Heart right ventricle (tissue), 16 donors: ENCODE data around the gene GDF11. TPM values are rescaled to one million over a fixed set of nuclear protein-coding genes. Genes with fewer than 3 reads are reported as not detected.

ENCODE experiments used
- ATAC-seq, 8 donors: fragments of 200-7000 bp; cut with Tn5 transposase; one replicate each; pipeline ENCODE4 v1.9.1; 2020; ENCODE audit warnings: mild to moderate bottlenecking in 8 of 8, moderate library complexity in 8 of 8, moderate number of reproducible peaks in 1 of 8
- DNase-seq, 2 donors: peaks; one replicate each; pipeline ENCODE4 v3.0.0-alpha.2; 2020
- H3K27ac ChIP-seq, 10 donors: fragments of 200-600 bp; sonication (generic) in 2 of 10; one replicate each; pipeline versions ENCODE4 v1.5.0 to v1.8.0; 2020 to 2022; ENCODE audit warnings: mild to moderate bottlenecking in 3 of 10
- H3K27me3 ChIP-seq, 7 donors: fragments of 200-600 bp; one replicate each; pipeline ENCODE4 v1.8.0; 2021 to 2022; ENCODE audit warnings: mild to moderate bottlenecking in 2 of 7
- H3K36me3 ChIP-seq, 9 donors: fragments of 200-600 bp; sonication (generic) in 1 of 9; one replicate each; pipeline versions ENCODE4 v1.5.0 to v1.8.0; 2020 to 2022; ENCODE audit warnings: mild to moderate bottlenecking in 2 of 9
- H3K4me1 ChIP-seq, 9 donors: fragments of 200-600 bp; sonication (generic) in 1 of 9; one replicate each; pipeline versions ENCODE4 v1.5.0 to v1.8.0; 2020 to 2022; ENCODE audit warnings: mild to moderate bottlenecking in 4 of 9
- H3K4me3 ChIP-seq, 10 donors: fragments of 200-600 bp; sonication (generic) in 2 of 10; one replicate each; pipeline versions ENCODE4 v1.5.0 to v1.8.0; 2020 to 2022; ENCODE audit warnings: mild to moderate bottlenecking in 7 of 10, moderate library complexity in 2 of 10
- H3K9me3 ChIP-seq, 11 donors: fragments of 200-600 bp in 10 of 11; sonication (generic) in 2 of 11; one replicate each; pipeline versions ENCODE4 v1.5.0 to v1.8.0; 2013 to 2022; ENCODE audit warnings: mild to moderate bottlenecking in 2 of 11, control low read depth in 1 of 11, moderate library complexity in 1 of 11
- WGBS, 2 donors: extraction: QIAGEN DNeasy Blood & Tissue Kit; methylation state at CpG; one replicate each; pipeline ENCODE4 v1.1.7; 2013; ENCODE audit warnings: inconsistent platforms in 1 of 2; 5-methylcytosine and 5-hydroxymethylcytosine counted together
- intact Hi-C, 10 donors: fragments of 100-400 bp; cut with DNase I; formaldehyde crosslinking; loops; one replicate each; pipeline versions ENCODE4 v1.11.1 to v1.14.2; 2022
- polyA plus RNA-seq, 2 donors: library from polyadenylated mRNA; stranded (reverse); fragments of 200-250 nt; gene quantifications; one replicate each; pipeline ENCODE4 v1.2.3, GENCODE V29; 2013
- total RNA-seq, 10 donors: library from RNA; stranded (reverse); fragmentation: NEBNext Ultra II Directional in 3 of 10; extraction: Animal tissue kit (Norgen Biotek cat#: 25700) in 3 of 10; gene quantifications; one replicate each; pipeline versions ENCODE4 v1.2.1 to v1.2.4, GENCODE V29; 2021 to 2023
- TF ChIP-seq, protein P1 (sequence below), 9 donors: fragments of 200-600 bp; sonication (generic) in 2 of 9; IDR thresholded peaks; one replicate each; pipeline versions ENCODE4 v1.5.0 to v1.8.0; 2021 to 2022; ENCODE audit warnings: antibody characterized with exemption in 9 of 9, mild to moderate bottlenecking in 5 of 9, moderate library complexity in 1 of 9
- donor health status: Arrhythmogenic right ventricular cardiomyopathy.
- donor health status: ischemic (EF 13 %, LVEDD 7.1; RV severe dilation, severe dysfunction).
- donor health status: healthy with polysubstance abuse.
- donor health status: DM: no; HTN: yes; CAD: no.
- donor health status: DM: no; HTN: no; CAD: no.
- donor health status: ischemic (EF 25% LVEDD 6.9; RV normal size, moderate dysfunction).
- donor health status: ischemic (EF 25% LVEDD 5.7; RV mildly dilated, moderate dysfunction).
- donor health status: healthy.
- donor health status: DM: yes; HTN: yes; CAD: no.
- donor health status: Ischemic cardiomyopathy.
- donor health status: ischemic (EF 35%, LVEDD 5.7; RV mildly dilated, moderate dysfunction).
- donor health status: nonischemic (EF 11% LVEDD 7.7; RV severe dilation, severe dysfunction).
- donor health status: DM: yes; HTN: yes; CAD: no.
- donor health status: PGD.
- donor health status: ischemic (EF 29% LVEDD 5.4; RV normal size, mild dysfunction).
- donor health status: nonischemic (EF 23%, LVEDD 6.1; RV moderate dilation, normal function).

GDF11 gene
- total and polyA plus RNA-seq, 12 donors, result 3.2 to 17.6 (median 11.7) TPM

DNA sequence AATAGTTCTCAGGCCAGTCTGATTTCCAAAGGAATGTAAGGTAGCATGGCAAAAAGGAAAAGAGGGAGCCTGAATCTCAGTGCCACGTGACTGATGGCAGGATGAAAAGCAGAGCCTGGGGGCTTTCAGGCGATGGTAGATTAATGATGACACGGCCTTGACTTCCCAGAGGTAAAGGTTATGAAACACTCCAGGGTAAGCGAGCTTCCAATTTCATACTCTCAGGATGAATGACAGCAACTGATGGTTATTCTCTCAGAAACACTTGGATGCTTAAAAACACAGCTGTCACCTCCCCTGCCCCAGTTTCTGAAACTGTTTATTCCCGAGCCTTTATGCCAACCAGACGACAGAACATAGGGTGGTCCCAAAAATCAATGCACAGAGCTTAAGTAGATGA lies 28.8 kb downstream of the GDF11 start:
- DNase-seq, result no peak
- H3K4me3 ChIP-seq, result no peak overlapping the region
- no peaks in the 10 kb centered on the region for H3K4me1 ChIP-seq
- TF ChIP-seq, protein P1, sequence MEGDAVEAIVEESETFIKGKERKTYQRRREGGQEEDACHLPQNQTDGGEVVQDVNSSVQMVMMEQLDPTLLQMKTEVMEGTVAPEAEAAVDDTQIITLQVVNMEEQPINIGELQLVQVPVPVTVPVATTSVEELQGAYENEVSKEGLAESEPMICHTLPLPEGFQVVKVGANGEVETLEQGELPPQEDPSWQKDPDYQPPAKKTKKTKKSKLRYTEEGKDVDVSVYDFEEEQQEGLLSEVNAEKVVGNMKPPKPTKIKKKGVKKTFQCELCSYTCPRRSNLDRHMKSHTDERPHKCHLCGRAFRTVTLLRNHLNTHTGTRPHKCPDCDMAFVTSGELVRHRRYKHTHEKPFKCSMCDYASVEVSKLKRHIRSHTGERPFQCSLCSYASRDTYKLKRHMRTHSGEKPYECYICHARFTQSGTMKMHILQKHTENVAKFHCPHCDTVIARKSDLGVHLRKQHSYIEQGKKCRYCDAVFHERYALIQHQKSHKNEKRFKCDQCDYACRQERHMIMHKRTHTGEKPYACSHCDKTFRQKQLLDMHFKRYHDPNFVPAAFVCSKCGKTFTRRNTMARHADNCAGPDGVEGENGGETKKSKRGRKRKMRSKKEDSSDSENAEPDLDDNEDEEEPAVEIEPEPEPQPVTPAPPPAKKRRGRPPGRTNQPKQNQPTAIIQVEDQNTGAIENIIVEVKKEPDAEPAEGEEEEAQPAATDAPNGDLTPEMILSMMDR (IDR thresholded peaks at IDR 0.05), result no peak
- no peak for ATAC-seq
- H3K27me3 ChIP-seq, result no peaks in the 10 kb centered on the region
- no peak overlapping the region for H3K27ac ChIP-seq
- no peaks in the 10 kb centered on the region for H3K9me3 ChIP-seq
- H3K36me3 ChIP-seq, result peaks cover 0 to 97% (median 11%) of the 10 kb centered on the region in 9 donors
- WGBS, 2 donors, result 60 to 71% methylated on average over 6 of the region's 6 CpGs
- intact Hi-C loops, result no loop called here

- TF ChIP-seq, protein P1 (IDR thresholded peaks at IDR 0.05), result no peak
- ATAC-seq (no peak), DNase-seq (no peak)
- H3K4me1 ChIP-seq, result no peaks in the 10 kb centered on the region
- no peak overlapping the region for H3K4me3 ChIP-seq
- H3K27ac ChIP-seq, result no peak overlapping the region
- 91 to 93% methylated on average over 3 of the region's 3 CpGs for WGBS, 2 donors
- intact Hi-C loops, result no loop called here
- H3K27me3 ChIP-seq, result no peaks in the 10 kb centered on the region
- H3K36me3 ChIP-seq, result peaks cover 0 to 100% (median 31%) of the 10 kb centered on the region in 9 donors
- H3K9me3 ChIP-seq, result no peaks in the 10 kb centered on the region
Measured at GRCh38 chr12:55777856-55778255, 34.9 kb downstream of the GDF11 start.

DNA sequence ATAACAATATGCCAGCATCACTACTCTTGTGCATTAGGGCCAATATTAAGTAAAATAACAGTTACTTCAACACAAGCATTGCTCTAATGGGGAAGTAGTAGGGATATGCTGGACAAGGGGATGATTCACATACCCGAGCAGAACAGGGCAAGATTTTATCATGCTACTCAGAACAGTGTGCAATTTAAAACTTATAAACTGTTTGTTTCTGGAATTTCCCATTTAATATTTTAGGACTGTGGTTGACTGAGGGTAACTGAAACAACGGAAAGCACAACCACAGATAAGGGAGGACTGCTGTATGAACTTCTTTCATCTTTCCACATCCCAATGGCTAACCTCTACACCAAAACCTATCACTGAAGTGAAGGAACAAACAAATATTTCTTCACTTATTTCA lies 37.8 kb downstream of the GDF11 start:
- peaks cover 0 to 100% (median 43%) of the 10 kb centered on the region in 9 donors for H3K36me3 ChIP-seq
- DNase-seq (no peak), ATAC-seq (no peak)
- WGBS, 2 donors, result 77 to 81% methylated on average over 2 of the region's 2 CpGs
- TF ChIP-seq, protein P1 (IDR thresholded peaks at IDR 0.05), result no peak
- intact Hi-C loops, result no loop called here
- no peaks in the 10 kb centered on the region for H3K4me1 ChIP-seq
- H3K27me3 ChIP-seq, result no peaks in the 10 kb centered on the region
- H3K27ac ChIP-seq, result no peak overlapping the region
- H3K9me3 ChIP-seq, result no peaks in the 10 kb centered on the region
- no peak overlapping the region for H3K4me3 ChIP-seq

- 91 to 93% methylated on average over 7 of the region's 7 CpGs for WGBS, 2 donors
- no peak overlapping the region for H3K27ac ChIP-seq
- peaks cover 0 to 100% (median 57%) of the 10 kb centered on the region in 9 donors for H3K36me3 ChIP-seq
- intact Hi-C loops, result no loop called here
- ATAC-seq, result no peak
- H3K4me3 ChIP-seq, result no peak overlapping the region
- H3K4me1 ChIP-seq, result no peaks in the 10 kb centered on the region
- TF ChIP-seq, protein P1 (IDR thresholded peaks at IDR 0.05), result no peak
- no peaks in the 10 kb centered on the region for H3K27me3 ChIP-seq
- DNase-seq, result no peak
- no peaks in the 10 kb centered on the region for H3K9me3 ChIP-seq
Measured at GRCh38 chr12:55788546-55788945, 45.6 kb downstream of the GDF11 start.
